HG02588 (cell line): ENCODE results near the gene FANCI.

Experiments used
- ATAC-seq: cut with Tn5 transposase; IDR thresholded peaks from one replicate; pipeline ENCODE4 v1.9.1; 2021; ENCODE audit warnings: mild to moderate bottlenecking, moderate library complexity; ENCODE audit not compliant: unreplicated experiment

FANCI gene

GRCh38 chr15:89330881-89331595 is 87.3 kb downstream of the FANCI start:
- no peak for ATAC-seq

- no peak for ATAC-seq
Measured at GRCh38 chr15:89332446-89332845, 88.7 kb downstream of the FANCI start.

DNA sequence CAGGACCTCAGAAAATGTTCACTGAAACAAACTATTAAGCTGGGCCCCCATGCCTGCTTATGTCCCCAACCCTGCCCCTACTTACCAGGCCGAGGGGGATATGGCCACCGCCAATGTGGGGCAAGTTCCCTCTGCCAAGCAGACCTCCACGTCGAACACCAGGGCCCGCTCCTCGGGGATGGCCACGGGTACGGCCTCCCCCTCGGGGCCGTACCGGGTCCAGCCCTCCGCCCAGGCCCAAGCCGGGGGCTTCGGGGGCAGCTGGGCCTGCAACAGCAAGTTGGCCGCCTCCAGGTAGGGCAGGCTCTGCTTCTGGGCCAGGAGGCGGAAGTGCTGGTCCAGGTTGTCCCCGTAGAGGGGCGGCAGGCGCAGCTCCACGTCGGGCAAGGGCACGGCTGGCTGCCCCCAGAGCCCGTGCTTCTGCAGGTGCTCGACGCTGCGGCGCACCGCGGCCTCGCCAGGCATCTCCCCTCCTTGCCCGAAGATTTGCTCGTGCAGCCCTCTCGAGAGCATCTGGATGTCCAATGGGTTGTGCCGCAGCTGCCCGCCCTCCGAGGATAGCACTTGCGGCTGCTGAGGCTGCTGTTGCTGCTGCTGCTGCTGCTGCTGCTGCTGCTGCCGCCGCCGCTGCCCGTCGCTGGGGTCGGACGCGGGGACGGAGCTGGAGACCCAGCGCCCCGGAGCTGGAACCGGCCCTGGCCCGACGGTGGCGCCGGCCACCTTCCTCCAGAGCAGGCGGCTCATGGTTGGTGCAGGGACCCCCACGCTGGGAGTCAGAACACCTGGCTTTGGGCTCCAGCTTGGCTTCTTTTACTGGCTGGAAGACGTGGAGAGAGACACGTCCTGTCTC is 89.5 kb downstream of the FANCI start:
- no peak for ATAC-seq

DNA sequence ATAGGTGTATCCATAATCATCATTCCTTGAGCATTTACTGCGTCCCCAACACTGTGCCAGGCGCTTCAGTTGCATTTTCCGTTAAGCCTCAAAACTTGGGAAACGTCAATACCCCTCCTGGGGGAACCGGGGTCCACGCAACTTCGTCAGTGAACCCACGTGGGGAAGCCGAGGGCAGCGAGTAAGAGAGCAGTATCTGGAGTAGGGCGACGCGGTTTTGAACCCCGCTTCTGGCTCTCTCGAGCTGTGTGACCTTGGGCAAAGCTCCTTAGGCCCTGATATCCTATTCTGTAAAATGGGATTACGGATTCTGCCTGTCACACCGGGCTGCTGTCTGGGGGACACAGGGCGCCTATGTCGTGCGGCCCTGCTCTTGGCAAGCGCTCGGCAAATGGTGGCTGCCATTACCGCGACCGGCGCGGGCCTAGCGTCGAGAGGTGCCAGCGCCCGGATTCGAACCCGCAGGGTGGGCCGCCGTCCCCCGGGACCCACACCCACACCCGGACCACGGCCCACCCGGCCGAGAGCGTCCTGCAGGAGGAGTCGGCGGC is 90.3 kb downstream of the FANCI start:
- no peak for ATAC-seq

GRCh38 chr15:89334510-89335297 is 90.9 kb downstream of the FANCI start, which contains the start of gene POLG:
POLG (minus strand) TSS chr15:89334824; CDS start chr15:89333754, 1,070 bp downstream.
- peak; percentile 90 for ATAC-seq

DNA sequence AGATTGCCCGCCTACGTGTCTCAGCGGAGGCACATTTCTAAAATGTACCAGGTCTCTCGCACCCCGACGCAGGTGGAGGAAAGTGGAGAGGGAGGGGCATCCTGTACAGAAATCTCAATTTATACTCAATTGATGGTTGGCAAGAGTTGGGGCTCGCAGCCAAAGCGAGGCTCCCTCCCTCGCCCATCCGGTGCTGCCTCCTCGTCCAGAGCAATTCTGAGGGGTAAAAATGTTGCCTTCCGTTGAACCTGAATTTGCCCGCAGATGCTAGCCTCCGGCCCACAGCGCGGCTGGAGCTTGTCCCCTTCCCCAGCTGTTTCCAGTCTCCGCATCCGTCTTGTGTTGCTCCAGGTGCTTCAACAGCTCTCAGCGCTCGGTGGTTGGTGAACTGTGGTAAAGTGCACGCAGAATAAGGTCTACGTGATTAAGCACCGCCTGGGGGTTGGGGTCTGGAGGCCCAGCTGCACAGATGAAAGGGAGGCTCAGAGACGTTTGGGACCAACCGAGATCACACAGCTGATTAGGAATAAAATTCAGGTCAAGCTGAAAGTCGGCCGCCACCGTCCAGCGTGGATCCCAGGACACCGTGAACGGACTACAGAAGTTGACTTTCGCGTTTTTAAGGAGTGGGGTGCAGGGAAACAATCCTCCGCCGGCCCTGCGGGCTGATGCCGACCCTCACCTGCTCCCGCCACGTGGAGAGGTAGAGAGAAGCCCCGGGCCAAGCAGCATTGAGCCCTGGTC is 91.7 kb downstream of the FANCI start:
- peak; percentile 23 for ATAC-seq

DNA sequence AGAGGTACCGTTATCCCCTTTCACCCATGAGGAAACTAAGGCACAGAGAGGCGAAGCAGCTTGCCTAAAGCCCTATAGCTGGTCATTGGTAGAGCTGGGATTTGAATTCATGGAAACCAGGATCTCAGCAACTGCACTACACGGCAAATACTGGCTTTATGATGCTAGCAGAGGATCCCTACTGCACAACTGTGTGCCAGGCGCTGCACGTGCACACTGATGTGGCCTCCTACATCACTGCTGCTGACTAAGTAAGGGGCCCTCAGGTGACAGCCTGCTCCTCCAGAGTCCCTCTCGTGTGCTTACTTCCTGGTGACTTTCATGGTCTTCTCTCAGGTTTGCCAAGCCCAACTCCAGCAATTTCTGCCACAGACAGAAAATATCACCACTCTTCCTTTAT is 94.3 kb downstream of the FANCI start:
- no peak for ATAC-seq

DNA sequence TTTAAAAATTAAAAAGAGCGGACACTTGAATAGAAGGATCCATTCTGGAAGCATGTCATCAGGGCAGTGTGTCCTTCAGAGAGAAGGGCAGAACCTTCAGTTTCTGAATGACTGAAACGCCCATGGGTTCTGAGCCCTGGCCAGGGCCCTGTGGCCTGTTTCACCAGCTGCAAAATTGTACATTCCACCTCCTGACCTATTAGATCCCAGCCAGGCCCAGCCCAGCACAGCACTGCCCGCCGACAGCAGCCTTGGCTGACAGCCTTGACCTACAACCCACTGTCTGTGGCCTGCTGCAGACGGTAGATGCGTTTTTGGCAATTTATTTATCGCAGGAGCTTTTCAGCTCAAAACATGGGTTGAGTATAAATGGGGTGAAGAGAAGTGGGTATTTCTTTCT is 96.8 kb downstream of the FANCI start:
- no peak for ATAC-seq

DNA sequence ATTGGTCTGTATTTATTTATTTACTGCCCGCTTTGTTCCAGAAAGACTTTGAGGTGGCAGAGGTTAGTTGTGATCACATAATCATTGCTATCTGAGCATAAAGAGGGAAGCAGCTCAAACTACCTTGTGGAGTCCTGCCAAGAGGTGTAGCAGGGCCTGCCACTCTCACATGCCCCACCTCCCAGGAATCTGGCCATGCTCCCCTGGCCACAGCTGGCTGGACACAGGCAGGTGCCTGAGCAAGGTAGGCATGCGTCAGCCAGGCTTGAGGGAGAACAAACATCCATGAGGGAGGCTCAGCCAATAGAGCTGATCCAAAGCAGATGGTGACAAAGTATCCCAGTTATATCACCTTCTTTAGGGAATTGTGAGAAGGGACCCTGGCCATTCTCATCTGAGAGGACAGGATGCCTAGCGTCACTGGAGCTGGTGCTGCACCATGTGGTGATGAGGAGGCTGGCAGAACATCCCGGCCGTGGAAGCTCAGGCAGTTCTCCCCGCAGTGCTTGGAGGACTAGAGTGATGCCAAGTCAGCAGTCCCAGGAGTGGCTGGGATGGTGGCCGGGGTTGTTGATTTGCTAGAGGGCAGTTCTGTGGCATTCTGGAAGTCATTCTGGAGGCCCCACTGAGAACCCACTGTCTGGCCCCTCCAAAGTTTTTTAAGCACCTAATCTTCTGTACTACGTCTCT is 97.7 kb downstream of the FANCI start:
- ATAC-seq, result no peak

- no peak for ATAC-seq
Measured at GRCh38 chr15:89342840-89343239, 99.1 kb downstream of the FANCI start.

DNA sequence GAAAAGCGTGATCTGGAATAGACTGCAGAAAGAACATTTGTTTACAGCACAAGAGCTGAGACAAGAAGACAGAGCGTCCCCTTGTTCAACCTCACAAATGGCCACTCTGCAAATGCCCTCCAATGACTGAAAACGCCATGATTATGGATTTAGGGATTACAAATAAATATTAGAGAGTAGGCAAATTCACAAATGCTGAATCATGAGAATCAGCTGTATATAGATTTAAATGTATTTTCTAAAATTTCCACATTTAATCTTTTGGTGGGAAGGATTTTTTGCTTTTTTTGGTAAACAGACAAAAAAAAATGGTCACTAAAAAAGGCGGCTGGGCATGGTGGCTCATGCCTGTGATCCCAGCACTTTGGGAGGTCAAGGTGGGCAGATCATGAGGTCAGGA is 101.5 kb downstream of the FANCI start:
- no peak for ATAC-seq

GRCh38 chr15:89346516-89347231 is 102.9 kb downstream of the FANCI start:
- no peak for ATAC-seq

DNA sequence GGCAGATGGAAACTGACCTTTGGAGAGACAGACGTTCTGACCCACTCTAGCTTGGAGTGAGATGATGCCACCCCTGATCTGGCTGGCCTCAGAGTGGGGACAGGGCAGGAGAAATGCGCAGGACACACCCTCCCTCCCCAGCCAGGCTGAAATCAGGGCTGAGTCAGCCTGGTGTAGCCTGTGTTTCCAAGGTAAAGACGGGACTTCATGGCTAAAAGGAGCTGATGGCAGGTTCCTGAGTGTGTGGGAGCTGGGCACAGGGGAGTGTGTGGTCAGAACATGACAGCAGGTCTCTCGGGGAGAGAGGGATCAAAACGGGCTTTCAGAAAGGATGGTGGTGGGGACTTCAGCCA is 105.4 kb downstream of the FANCI start:
- no peak for ATAC-seq

DNA sequence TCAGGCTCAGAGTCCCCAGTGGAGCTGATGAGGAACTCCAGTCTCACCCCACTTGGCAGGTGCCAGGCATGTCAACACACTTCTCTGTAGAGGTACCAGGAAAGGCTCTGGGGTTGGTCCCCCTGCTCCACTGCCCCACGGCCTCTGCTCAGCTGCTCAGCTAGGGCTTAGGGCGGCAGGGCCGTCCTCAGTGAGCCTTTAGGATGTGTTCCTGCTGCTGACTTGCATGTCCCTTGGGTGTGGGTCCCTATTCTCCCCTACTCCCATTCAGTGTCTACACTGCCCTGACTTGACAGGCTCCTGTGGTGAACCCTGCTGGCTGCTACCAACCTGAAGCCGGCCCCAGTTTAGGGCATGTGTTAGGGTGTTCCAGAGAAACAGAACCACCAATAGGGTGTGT is 108.7 kb downstream of the FANCI start:
- ATAC-seq, result no peak

- ATAC-seq, result no peak
Measured at GRCh38 chr15:89353991-89354390, 110.2 kb downstream of the FANCI start.

DNA sequence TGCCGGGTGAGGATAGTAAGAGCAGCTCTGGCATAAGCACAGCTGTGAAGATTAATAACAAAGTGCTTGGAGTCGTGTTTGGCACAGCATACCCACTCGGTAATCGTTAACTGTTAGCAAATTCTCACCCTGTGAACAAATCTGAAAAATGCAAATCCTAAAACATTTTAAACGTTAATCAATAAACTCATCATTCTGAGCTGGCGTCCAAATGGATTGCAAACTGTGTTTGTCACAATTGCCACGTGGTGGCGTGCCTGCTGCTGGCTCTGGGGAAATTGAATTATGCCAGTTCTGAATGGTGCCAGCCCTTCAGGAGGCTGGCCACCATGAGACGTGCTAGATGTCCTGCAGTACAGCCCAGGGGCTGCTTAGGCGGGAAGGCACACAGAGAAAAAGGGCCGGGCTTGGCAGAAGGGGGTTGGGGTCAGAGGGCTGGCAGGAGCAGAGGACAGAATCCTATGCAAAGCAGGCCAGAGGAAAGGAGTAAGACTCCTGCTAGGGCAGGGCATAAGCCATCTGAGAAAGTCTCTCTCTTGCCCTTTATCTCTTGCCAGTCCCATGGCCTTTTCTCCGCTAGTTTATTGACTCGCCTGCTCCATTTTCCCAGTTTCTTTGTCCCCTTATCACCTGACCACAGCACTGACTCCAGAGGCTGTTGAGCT is 113.0 kb downstream of the FANCI start:
- no peak for ATAC-seq

DNA sequence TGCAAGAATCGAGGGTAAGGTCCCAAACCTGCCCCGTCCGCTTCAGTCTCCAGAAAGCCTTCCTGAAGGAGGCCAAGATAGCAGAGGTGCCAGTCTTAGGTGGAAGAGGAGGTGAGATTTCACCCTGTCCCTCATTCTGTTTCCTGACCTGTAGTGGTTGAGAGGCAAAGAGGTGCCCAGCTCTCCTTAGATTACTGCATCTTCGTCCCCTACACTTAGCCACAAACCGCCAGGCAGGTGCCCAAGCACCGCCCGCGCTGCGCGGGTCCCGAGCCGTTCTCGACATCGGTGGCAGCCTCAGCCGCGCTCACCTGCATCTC is 114.6 kb downstream of the FANCI start:
- ATAC-seq, result no peak

DNA sequence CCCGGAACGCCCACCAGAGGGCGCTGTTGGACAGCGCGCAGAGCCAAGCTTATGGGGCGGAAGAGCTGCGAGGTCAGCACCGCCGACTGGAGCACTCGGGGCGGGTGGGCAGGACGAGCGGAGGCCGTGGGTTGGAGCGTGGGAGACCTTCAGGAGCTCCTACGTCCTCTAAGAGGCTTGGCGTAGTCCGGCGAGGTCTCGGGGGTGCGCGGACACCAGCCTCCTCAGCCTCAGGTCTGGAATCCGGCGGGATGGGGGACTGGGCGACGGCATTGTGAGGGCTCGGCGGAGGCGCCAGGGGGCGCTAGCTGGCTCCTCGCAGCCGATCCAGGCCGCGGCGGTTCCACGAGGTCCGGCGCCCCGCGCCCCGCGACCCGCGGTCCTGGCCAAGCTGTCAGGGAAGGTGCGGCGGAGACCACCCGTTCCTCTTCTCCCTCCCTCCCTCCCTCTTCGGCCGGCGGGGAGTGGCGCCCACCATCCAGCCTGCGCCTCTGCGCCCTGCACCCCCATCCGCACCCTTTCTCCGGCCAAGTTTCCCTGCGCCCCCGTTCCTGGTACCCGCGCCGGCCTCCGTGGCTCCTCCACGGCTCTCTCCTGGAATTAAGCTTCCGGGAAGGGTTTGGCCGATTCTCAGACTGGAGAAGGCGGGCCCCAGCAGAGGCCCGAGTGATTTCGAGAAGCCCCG is 115.1 kb downstream of the FANCI start:
- ATAC-seq, result peak; percentile 85
